Stimulated activated CD4-positive, alpha-beta T cell treated with anti-CD3 and anti-CD28 coated beads, Interleukin-1b, Interleukin-23, amount 100 ng/mL, for 24 hours (primary cell): ENCODE results near the gene SYNJ2BP.
A peak's percentile ranks its signal among the peaks of the same experiment; 100 is the strongest.
"Not testable (repeated sequence)": the region's sequence is repeated elsewhere in the genome, so short reads cannot be mapped to it uniquely, and the experiment has no call there.

Source experiments
- DNase-seq, 4 experiments: peaks; one replicate each; pipeline ENCODE4 v3.0.0-alpha.2; 2020; ENCODE audit warnings: low read depth in 4 of 4, low spot score in 1 of 4

Gene SYNJ2BP

GRCh38 chr14:70416725-70417349 is at the start of gene SYNJ2BP:
Gene SYNJ2BP, minus strand, starts transcription at chr14:70417090. Its CDS starts 127 bp downstream, at chr14:70416963.
- DNase-seq: peak; percentile 5 to 45 (median 25)

GRCh38 chr14:70454731-70455130 is 37.8 kb upstream of the SYNJ2BP start:
- DNase-seq: no peak

GRCh38 chr14:70451874-70452273 is 35.0 kb upstream of the SYNJ2BP start, which contains the start of gene ADAM21:
Gene ADAM21, plus strand, starts transcription at chr14:70452174. Its CDS starts 5,326 bp downstream, at chr14:70457500.
- no peak for DNase-seq

GRCh38 chr14:70448633-70449340 is 31.9 kb upstream of the SYNJ2BP start:
- no peak for DNase-seq

- DNase-seq: no peak
These were observed 25.9 kb upstream of the SYNJ2BP start for GRCh38 chr14:70442750-70443149.

- DNase-seq: no peak
These were observed 24.8 kb upstream of the SYNJ2BP start for GRCh38 chr14:70441641-70442040.

GRCh38 chr14:70436867-70437266 is 20.0 kb upstream of the SYNJ2BP start:
- no peak for DNase-seq

- DNase-seq: not testable (repeated sequence)
These were observed 9.7 kb upstream of the SYNJ2BP start for GRCh38 chr14:70426555-70426954.

- DNase-seq: no peak
These were observed 8.5 kb upstream of the SYNJ2BP start for GRCh38 chr14:70425354-70425753.

- DNase-seq: no peak
These were observed 5.6 kb upstream of the SYNJ2BP start for GRCh38 chr14:70422538-70422937.

- not testable (repeated sequence) for DNase-seq
These were observed 2.5 kb upstream of the SYNJ2BP start for GRCh38 chr14:70419270-70419931.

- no peak for DNase-seq
These were observed 559 bp downstream of the SYNJ2BP start for GRCh38 chr14:70416338-70416724.

GRCh38 chr14:70415788-70416187 is 1.1 kb downstream of the SYNJ2BP start:
- no peak for DNase-seq

- DNase-seq: no peak
These were observed 9.3 kb downstream of the SYNJ2BP start for GRCh38 chr14:70407621-70408020.

GRCh38 chr14:70406216-70406615 is 10.7 kb downstream of the SYNJ2BP start:
- DNase-seq: not testable (repeated sequence)

GRCh38 chr14:70403335-70403734 is 13.6 kb downstream of the SYNJ2BP start:
- not testable (repeated sequence) for DNase-seq

GRCh38 chr14:70401643-70402042 is 15.2 kb downstream of the SYNJ2BP start:
- no peak for DNase-seq

GRCh38 chr14:70398706-70399431 is 18.0 kb downstream of the SYNJ2BP start:
- no peak for DNase-seq

- DNase-seq: no peak
These were observed 18.6 kb downstream of the SYNJ2BP start for GRCh38 chr14:70398280-70398679.

GRCh38 chr14:70397746-70398145 is 19.1 kb downstream of the SYNJ2BP start:
- DNase-seq: no peak

GRCh38 chr14:70394674-70395306 is 22.1 kb downstream of the SYNJ2BP start:
- no peak for DNase-seq
